Stimulated activated effector memory CD8-positive, alpha-beta T cell treated with anti-CD3 and anti-CD28 coated beads, Interleukin-12 subunit alpha, Interleukin-12 subunit beta, amount 100 ng/mL, for 72 hours (primary cell): ENCODE data around the gene CCDC116.
A peak's percentile ranks its signal among the peaks of the same experiment; 100 is the strongest.
"Not testable (repeated sequence)": the region's sequence is repeated elsewhere in the genome, so short reads cannot be mapped to it uniquely, and the experiment has no call there.

ENCODE experiments used
- ATAC-seq: fragments of 150-1000 bp; cut with Tn5 transposase; 2 replicates; pipeline ENCODE4 v1.10.0; 2021
- DNase-seq, 2 donors: peaks; one replicate each; pipeline ENCODE4 v3.0.0; 2021 to 2022; ENCODE audit warnings: low spot score in 2 of 2
- H3K27ac Mint-ChIP-seq: one replicate; pipeline ENCODE4 v1.8.0; 2022; ENCODE audit warnings: mild to moderate bottlenecking, mixed read lengths
- H3K36me3 Mint-ChIP-seq: one replicate; pipeline ENCODE4 v1.8.0; 2022; ENCODE audit warnings: mild to moderate bottlenecking, mixed read lengths
- H3K4me1 Mint-ChIP-seq: one replicate; pipeline ENCODE4 v1.8.0; 2022; ENCODE audit warnings: mixed read lengths
- H3K4me3 Mint-ChIP-seq: one replicate; pipeline ENCODE4 v1.8.0; 2022; ENCODE audit warnings: mild to moderate bottlenecking, mixed read lengths
- H3K9me3 Mint-ChIP-seq: one replicate; pipeline ENCODE4 v1.8.0; 2022; ENCODE audit warnings: mixed read lengths

Gene CCDC116

DNA sequence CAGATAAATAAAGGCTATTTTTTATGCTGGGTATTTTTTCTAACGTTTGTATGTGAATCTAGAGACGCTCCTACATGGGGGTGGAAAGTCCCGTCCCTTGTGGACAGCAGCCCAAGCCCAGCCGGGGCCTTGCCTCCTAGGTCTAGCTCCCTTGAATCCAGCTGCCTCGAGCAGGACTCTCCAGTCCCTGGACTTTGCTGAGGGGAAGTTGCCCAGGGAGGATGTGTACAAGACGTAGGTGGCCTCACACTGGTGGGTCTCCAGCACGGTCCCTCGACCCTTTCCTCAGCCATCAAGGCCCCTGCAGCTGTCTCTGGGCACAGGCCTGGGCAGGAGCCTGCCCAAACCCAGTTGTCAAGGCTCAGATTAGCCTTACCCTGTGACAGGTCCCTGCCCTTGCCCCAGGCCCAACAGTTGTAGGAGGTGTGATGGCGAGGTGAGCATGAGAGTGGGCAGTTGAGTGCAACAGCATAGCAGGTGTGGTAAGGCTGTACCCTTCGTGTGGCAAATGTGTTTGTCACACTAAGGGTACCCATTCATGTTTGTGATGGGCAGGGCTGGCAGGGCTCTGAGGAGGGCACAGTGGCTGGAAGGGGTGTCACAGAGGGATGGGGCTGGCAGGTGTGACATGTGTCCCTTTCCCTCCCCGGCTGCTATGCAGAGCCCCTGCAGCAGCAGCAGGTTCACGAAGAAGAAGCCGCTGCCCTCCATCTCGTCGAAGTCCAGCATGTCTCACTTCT is 3.4 kb downstream of the CCDC116 start:
- H3K9me3 Mint-ChIP-seq = no peaks in the 10 kb centered on the region
- no peak for ATAC-seq
- no peak for DNase-seq
- H3K4me1 Mint-ChIP-seq = peaks cover 20% of the 10 kb centered on the region
- no peak overlapping the region for H3K4me3 Mint-ChIP-seq
- no peak overlapping the region for H3K27ac Mint-ChIP-seq
- no peaks in the 10 kb centered on the region for H3K36me3 Mint-ChIP-seq

DNA sequence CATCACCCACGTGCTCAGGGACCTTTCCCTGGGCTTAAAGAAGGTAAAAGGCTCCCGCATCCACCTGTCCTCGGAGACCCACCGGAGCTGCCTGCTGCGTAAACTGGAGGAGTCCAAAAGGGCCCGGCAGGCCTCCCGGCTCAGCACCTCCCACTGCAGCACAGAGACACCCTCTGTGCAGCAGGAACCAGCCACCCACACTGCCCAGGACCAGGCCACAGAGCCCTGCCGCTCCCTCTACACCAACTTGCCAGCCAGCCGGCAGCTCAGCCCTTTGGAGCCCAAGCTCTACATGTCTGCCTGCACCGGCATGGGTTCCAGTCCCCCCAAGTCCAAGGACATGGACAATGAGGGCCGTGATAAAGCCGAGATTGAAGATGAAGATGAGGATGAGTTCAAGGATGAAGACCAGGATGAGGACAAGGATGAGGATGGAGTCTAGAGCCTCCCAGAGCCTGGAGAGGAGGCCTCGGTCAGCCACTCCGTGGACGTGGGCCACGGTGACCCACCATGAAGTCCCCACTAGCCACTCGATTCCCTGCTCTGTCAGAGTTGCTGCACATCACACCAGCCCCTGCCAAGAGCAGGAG is 4.2 kb downstream of the CCDC116 start:
- DNase-seq = no peak
- peaks cover under 1% of the 10 kb centered on the region for H3K36me3 Mint-ChIP-seq
- H3K4me3 Mint-ChIP-seq = no peak overlapping the region
- H3K9me3 Mint-ChIP-seq = no peaks in the 10 kb centered on the region
- ATAC-seq = no peak
- H3K4me1 Mint-ChIP-seq = peaks cover 14% of the 10 kb centered on the region
- no peak overlapping the region for H3K27ac Mint-ChIP-seq

DNA sequence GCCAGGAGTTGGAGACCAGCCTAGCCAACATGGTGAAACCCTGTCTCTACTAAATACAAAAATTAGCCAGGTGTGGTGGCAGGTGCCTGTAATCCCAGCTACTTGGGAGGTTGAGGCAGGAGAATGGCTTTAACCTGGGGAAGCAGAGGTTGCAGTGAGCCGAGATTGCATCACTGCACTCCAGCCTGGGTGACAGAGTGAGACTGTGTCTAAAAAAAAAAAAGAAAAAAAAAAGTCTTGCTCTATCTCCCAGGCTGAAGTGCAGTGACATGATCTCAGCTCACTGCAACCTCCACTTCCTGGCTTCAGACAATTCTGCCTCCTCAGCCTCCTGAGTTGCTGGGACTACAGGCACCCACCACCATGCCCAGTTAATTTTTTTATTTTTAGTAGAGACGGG is 4.9 kb downstream of the CCDC116 start:
- H3K27ac Mint-ChIP-seq, H3K9me3 Mint-ChIP-seq, H3K4me3 Mint-ChIP-seq, H3K36me3 Mint-ChIP-seq, DNase-seq, ATAC-seq: not testable (repeated sequence)
- peaks cover 13% of the 10 kb centered on the region for H3K4me1 Mint-ChIP-seq

DNA sequence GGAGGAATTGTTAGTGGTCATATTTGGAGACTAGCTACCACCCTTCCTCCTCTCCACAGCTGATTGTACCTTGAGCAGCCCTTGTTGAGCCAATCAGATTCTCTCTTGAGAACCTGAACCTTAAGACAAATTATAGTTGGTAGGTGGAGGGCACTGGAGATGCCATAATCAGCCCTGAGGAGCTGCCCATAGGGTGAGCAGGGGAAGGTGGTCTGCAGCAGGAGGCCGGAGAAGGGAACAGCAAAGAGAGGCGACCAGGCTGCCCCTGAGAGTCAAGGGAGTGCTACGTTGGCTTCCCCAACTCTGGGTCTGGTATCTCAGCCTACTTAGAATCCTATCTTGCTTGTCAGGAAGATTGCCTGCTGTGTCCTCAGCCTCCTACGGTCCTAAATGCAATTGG is 6.8 kb downstream of the CCDC116 start:
- Mint-ChIP-seq H3K27ac (no peak overlapping the region), H3K9me3 (no peaks in the 10 kb centered on the region), H3K36me3 (peaks cover 25% of the 10 kb centered on the region), H3K4me1 (peaks cover 22% of the 10 kb centered on the region), H3K4me3 (no peak overlapping the region)
- no peak for ATAC-seq
- no peak for DNase-seq

DNA sequence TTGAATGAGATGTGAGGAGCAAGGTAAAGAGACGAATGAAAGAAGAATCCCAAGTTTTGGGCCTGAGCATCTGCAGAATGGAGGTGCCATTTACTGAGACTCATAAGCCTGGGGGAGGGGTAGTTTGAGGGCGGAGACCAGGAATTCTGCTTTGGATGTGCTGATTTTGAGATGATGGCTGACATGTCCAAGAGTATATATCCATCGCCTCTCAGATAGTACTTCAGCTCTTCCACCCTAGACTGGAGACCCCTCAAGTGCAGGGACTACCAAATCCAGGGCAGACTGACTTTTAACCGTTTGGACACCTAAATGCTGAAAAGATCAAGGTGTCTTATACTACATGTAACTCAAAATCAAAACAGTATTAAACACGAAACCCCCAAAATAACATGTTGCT is 8.2 kb downstream of the CCDC116 start:
- no peak overlapping the region for H3K27ac Mint-ChIP-seq
- peak overlapping the region; percentile 90 for H3K4me3 Mint-ChIP-seq
- no peak for DNase-seq
- peaks cover 40% of the 10 kb centered on the region for H3K36me3 Mint-ChIP-seq
- H3K9me3 Mint-ChIP-seq = no peaks in the 10 kb centered on the region
- peaks cover 22% of the 10 kb centered on the region for H3K4me1 Mint-ChIP-seq
- ATAC-seq = no peak

DNA sequence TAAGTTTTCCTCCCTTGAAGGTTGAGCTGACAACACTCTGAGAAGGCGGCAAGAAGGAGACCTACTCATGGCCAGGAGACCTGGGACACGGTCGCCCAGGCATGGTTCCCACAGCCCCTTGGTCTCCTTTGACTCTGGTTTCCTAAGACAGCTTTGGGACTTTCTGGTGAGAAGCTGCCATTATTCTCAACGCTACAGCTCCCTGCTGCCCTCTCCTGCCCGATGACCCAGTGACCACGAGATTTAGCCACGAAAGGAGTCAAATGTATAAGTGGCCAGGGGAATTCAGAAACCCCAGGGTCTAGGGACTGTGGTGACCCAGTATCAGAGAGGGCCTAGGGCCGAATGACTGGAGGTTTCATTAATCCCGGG is 8.8 kb downstream of the CCDC116 start:
- no peak for ATAC-seq

DNA sequence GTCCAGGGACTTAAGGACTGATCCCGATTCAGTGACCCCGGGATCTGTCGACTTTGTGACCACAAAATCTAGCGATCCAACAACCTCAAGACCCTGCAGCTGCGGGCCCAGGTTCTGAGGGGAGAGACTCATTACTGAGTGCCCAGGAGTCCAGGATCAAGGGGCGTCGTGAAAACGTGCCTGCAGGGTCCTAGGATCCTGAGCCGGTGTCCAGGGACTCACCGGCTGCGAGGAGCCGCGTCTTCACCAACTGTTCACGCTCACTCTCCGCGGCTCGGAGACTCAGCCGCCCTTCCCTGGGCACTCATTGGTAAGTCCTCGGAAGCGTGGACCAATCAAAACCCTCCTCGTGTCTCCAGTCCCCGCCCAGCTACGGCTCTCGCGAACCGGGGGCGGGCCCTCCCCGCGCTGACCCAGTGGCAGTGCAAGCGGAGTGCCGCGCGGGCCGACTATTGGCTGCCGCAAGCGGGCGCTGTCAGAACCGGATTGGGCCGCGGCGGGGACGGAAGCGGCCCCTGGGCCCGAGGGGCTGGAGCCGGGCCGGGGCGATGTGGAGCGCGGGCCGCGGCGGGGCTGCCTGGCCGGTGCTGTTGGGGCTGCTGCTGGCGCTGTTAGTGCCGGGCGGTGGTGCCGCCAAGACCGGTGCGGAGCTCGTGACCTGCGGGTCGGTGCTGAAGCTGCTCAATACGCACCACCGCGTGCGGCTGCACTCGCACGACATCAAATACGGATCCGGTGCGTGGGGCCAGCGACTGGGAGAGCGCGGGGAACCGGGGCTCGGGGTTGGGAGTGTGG is 9.4 kb downstream of the CCDC116 start, which contains the start of gene SDF2L1:
Gene SDF2L1 (plus strand): TSS at position 514 of the 795 bp plus-strand sequence. CDS start 35 bp downstream, at position 549.
- Mint-ChIP-seq H3K27ac (peak within 1 kb of the TSS; percentile 96), H3K9me3 (no peaks in the 10 kb centered on the region), H3K36me3 (peaks cover 51% of the 10 kb centered on the region), H3K4me1 (peaks cover 31% of the 10 kb centered on the region), H3K4me3 (peak within 1 kb of the TSS; percentile 90)
- peak; percentile 98 for ATAC-seq
- DNase-seq = peak; percentile 94 to 97

More for the DNA sequence above, 8.8 kb downstream of the CCDC116 start:
- Mint-ChIP-seq H3K9me3 (no peaks in the 10 kb centered on the region), H3K36me3 (peaks cover 46% of the 10 kb centered on the region), H3K4me1 (peaks cover 25% of the 10 kb centered on the region), H3K27ac (peak overlapping the region; percentile 96), H3K4me3 (peak overlapping the region; percentile 90)
- DNase-seq = no peak

DNA sequence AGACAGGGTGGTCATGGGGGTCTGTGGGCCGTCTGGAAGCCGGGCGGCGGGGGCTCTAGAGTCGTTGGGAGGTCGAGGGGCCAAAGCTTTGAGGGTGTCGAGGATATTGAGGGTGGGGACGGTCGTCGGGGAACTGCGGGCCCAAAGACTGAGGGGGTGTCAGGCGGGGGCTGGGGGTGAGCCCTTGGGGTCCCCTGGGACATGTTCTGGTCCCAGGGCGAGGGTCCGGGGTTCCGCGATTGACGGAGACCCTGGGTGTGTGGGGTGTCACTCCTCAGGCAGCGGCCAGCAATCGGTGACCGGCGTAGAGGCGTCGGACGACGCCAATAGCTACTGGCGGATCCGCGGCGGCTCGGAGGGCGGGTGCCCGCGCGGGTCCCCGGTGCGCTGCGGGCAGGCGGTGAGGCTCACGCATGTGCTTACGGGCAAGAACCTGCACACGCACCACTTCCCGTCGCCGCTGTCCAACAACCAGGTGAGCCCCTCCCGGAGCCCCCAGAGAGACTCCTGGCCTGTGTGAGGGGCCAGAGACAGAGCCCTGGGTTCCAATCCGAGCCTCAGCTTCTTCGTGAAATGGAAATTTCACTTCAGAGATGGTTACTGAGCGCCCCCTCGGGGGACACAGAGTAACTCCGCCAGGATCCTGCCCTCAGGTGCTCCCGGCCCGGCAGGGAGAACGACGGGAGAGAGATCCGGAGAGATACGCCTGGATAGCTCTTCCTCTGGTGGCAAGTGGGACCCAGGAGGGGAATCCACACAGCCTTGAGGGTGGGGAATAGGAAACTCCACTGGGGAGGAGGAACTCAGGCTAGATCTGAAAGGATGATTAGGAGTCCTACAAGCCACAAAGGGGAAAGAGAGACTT is 10.3 kb downstream of the CCDC116 start:
- Mint-ChIP-seq H3K27ac (peak overlapping the region; percentile 96), H3K9me3 (no peaks in the 10 kb centered on the region), H3K4me1 (peaks cover 31% of the 10 kb centered on the region), H3K4me3 (peak overlapping the region; percentile 90), H3K36me3 (peaks cover 58% of the 10 kb centered on the region)
- ATAC-seq (peak; percentile 17), DNase-seq (peak; percentile 50 to 84)

DNA sequence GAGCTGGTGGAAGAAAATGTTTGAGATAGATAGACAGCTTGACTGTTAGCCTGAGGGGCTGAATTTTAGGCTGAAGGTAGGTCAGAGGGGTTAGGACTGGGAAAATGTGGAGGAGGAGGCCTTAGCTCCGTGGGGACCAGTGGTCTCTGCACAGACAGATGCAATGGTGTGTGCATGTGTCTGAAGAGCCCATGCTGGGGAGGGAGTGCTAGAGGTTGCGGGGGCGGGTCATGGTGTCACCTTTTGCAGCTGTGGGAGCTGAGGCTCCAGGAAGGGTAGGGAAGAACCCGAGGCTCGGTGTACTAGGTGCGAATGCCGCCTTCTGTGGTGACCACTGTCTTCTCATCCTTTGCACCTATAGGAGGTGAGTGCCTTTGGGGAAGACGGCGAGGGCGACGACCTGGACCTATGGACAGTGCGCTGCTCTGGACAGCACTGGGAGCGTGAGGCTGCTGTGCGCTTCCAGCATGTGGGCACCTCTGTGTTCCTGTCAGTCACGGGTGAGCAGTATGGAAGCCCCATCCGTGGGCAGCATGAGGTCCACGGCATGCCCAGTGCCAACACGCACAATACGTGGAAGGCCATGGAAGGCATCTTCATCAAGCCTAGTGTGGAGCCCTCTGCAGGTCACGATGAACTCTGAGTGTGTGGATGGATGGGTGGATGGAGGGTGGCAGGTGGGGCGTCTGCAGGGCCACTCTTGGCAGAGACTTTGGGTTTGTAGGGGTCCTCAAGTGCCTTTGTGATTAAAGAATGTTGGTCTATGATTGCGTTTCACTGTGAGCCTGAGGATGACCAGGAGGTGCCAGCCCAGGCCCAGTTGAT is 11.2 kb downstream of the CCDC116 start:
- Mint-ChIP-seq H3K36me3 (peaks cover 65% of the 10 kb centered on the region), H3K4me3 (peak overlapping the region; percentile 90), H3K27ac (peak overlapping the region; percentile 96), H3K4me1 (peaks cover 31% of the 10 kb centered on the region), H3K9me3 (no peaks in the 10 kb centered on the region)
- ATAC-seq (no peak), DNase-seq (no peak)

DNA sequence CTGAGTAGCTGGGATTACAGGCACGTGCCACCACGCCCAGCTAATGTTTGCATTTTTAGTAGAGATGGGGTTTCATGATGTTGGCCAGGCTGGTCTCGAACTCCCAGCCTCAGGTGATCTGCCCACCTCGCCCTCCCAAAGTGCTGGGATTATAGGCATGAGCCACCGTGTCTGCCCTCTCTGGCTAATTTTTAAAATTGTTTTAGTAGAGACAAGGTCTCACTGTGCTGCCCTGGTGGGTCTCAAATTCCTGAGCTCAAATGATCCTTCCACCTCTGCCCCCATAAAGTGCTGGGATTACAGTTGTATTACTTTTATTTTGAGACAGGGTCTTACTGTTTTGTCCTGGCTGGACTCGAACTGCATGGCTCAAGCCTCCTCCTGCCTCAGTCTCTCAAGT is 13.0 kb downstream of the CCDC116 start:
- not testable (repeated sequence) for H3K4me3 Mint-ChIP-seq, H3K9me3 Mint-ChIP-seq, DNase-seq, ATAC-seq, H3K27ac Mint-ChIP-seq
- H3K36me3 Mint-ChIP-seq = peaks cover 75% of the 10 kb centered on the region
- peaks cover 33% of the 10 kb centered on the region for H3K4me1 Mint-ChIP-seq

DNA sequence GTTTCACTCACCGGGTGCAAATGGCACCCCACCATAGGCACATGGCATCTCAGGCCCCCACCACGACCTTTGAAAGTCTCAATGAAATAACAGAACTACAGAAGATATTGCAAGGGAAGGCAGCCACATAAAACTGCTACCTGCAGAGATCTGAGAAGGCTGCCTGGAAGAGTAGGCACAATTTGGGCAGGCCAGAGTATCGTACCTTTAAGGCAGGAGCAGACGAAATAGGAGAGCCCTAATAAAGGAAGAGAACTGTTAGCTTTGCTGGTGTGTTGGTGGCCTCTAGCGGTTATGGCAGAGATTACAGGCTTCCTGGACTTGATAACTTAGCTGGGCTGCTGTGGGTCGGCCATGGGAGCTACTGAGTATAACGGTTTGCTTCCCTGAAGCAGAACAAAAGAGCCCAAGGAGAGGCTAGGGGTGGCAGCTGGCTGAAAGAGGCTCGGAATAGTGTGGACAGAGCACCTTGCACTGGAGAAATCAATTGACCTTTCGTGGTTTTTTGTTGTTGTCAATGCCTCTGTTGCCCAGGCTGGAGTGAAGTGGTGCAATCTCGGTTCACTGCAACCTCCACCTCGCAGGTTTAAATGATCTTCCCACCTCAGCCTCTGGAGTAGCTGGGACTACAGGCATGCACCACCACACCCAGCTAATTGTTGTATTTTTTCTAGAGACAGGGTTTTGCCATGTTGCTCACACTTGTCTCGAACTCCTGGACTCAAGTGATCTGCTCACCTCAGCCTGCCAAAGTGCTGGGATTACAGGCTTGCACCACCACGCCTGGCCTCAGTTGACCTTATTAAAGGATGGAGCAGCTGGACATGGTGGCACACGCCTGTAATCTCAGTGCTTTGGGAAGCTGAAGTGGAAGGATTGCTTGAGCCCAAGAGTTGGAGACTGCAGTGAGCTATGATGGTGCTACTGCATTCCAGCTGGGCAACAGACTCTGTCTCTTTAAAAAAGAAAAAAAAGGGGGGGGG is 14.3 kb downstream of the CCDC116 start:
- Mint-ChIP-seq H3K4me3 (no peak overlapping the region), H3K4me1 (peaks cover 41% of the 10 kb centered on the region), H3K27ac (no peak overlapping the region), H3K36me3 (peaks cover 73% of the 10 kb centered on the region), H3K9me3 (no peaks in the 10 kb centered on the region)
- DNase-seq (peak; percentile 49 to 84), ATAC-seq (peak; percentile 29)

DNA sequence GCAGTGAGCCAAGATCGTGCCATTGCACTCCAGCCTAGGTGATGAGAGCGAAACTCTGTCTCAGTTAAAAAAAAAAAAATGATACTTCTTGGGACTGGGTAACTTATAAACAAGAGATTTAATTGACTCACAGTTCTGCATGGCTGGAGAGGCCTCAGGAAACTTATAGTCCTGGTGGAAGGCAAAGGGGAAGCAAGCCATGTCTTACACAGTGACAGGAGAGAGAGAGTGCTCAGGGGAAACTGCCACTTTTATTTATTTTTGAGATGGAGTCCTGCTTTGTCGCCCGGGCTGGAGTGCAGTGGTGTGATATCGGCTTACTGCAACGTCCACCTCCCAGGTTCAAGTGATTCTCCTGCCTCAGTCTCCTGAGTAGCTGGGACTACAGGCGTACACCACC is 17.7 kb downstream of the CCDC116 start:
- H3K4me1 Mint-ChIP-seq = peaks cover 29% of the 10 kb centered on the region
- H3K9me3 Mint-ChIP-seq = no peaks in the 10 kb centered on the region
- DNase-seq (no peak), ATAC-seq (no peak)
- H3K27ac Mint-ChIP-seq = no peak overlapping the region
- H3K36me3 Mint-ChIP-seq = peaks cover 41% of the 10 kb centered on the region
- peak overlapping the region; percentile 89 for H3K4me3 Mint-ChIP-seq

DNA sequence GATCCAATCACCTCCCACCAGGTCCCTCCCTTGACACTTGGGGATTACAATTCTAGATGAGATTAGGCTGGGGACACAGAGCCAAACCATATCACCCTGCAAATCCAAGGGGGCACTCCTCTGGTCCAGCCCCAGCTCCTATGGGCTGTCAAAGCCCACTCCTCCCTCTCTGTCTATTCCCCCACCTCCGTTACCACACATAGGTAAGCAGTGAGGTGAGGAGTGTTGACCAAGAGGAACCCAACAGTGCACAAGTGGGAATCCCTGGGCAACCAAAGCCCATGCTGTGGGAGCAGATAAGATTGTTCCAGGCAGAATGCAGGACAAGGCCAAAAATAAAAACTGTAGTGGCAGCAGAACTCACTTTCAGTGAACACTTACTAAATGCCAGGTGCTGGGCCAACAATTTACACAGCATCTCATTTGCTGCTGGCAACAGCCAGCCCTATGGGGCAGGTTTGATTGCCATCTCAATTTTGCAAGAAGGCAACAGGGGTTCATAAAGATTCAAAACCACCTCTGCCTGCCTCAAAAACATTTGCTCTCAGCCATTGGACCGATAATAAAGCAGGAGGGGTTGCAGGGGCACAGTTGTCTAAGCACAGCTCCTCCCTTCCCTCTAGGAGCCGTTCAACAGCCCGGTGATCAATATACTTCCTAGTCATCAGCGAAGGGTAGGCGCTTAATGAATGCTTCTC is 18.4 kb downstream of the CCDC116 start:
- H3K36me3 Mint-ChIP-seq = peaks cover 34% of the 10 kb centered on the region
- H3K4me3 Mint-ChIP-seq = peak overlapping the region; percentile 89
- ATAC-seq (peak; percentile 4), DNase-seq (no peak)
- peaks cover 29% of the 10 kb centered on the region for H3K4me1 Mint-ChIP-seq
- no peaks in the 10 kb centered on the region for H3K9me3 Mint-ChIP-seq
- H3K27ac Mint-ChIP-seq = peak overlapping the region; percentile 90
